Subcutaneous abdominal adipose tissue (tissue), 5 donors: ENCODE results near the gene MAL.

Experiments
- H3K27ac ChIP-seq: one replicate; pipeline ENCODE4 v1.7.0; 2013; ENCODE audit warnings: low read depth, mild to moderate bottlenecking, inconsistent platforms, low read length, moderate library complexity
- H3K27me3 ChIP-seq, 5 donors: one replicate each; pipeline ENCODE4 v1.7.0; 2013; ENCODE audit warnings: low read length in 5 of 5, inconsistent platforms in 1 of 5; ENCODE audit not compliant: control insufficient read depth in 5 of 5, insufficient read depth in 4 of 5
- H3K36me3 ChIP-seq, 5 donors: one replicate each; pipeline ENCODE4 v1.7.0; 2013; ENCODE audit warnings: low read length in 5 of 5; ENCODE audit not compliant: control insufficient read depth in 5 of 5, insufficient read depth in 5 of 5
- H3K4me1 ChIP-seq, 5 donors: one replicate each; pipeline ENCODE4 v1.7.0; 2013; ENCODE audit warnings: low read length in 5 of 5, mild to moderate bottlenecking in 3 of 5, moderate library complexity in 1 of 5; ENCODE audit not compliant: control insufficient read depth in 5 of 5, insufficient read depth in 5 of 5
- H3K4me3 ChIP-seq, 5 donors: one replicate each; pipeline ENCODE4 v1.7.0; 2013; ENCODE audit warnings: low read length in 5 of 5, low read depth in 1 of 5
- H3K9ac ChIP-seq, 5 donors: one replicate each; pipeline ENCODE4 v1.7.0; 2013; ENCODE audit warnings: low read length in 5 of 5, mild to moderate bottlenecking in 4 of 5, moderate library complexity in 3 of 5
- H3K9me3 ChIP-seq, 5 donors: one replicate each; pipeline ENCODE4 v1.7.0; 2013; ENCODE audit warnings: low read length in 5 of 5; ENCODE audit not compliant: control insufficient read depth in 5 of 5
- donor health status: healthy.
- donor health status: healthy.
- donor health status: healthy.
- donor health status: healthy.
- donor health status: healthy.

MAL gene

DNA sequence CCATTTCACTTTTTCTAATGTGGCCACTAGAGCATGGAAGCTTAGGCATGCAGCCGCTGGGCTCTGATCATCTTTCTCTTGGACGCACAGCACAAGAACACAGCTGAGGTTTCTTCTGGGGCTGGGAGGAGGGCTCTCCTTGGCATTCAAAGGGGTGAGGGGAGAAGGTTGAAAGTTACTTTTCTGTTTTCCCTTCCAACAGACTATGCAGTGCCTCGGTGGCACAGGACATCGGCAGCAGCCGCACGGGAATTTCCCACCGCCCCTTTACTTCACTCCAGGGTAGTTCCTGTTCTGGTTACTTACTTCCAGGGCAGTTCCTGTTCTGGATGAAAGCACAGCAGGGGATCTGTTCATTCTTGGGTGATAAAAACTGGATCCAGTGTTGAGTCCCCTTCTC, 18.9 kb upstream of the MAL start:
- H3K4me1 ChIP-seq = no peaks in the 10 kb centered on the region
- H3K27me3 ChIP-seq = peaks cover 0 to 22% (median 8%) of the 10 kb centered on the region in 5 donors
- H3K36me3 ChIP-seq = no peaks in the 10 kb centered on the region
- no peak overlapping the region for H3K4me3 ChIP-seq
- H3K9ac ChIP-seq = no peak overlapping the region
- H3K27ac ChIP-seq = no peak overlapping the region
- H3K9me3 ChIP-seq = no peaks in the 10 kb centered on the region

DNA sequence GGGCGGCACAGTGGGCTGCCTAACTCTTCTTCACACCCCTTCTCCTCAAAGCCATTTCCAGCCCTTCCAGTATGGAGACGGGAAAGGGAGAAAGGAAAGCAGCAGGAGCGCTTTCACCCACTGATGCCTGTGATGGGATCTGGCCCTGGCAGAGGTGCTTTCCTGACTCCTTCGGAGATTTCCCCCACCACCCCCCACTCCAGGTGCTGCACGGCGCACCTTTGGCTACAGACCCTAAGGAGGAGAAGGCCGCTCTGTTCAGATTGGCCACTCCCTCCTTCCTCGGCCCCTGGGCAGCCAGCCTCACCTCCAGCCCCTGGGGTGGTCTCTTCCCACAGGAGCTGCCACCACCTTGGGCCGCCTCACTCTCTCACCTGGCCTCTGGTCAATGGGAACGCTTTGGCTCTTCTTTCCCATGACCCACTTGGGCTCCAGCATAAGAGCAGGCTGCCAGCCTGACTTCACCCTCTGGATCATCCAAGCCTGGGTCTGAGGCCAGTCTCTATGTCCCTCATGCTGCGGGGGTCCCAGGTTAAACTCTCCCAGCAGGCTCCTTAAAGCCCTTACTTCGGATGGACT, 18.4 kb upstream of the MAL start:
- H3K4me3 ChIP-seq = no peak overlapping the region
- H3K9me3 ChIP-seq = no peaks in the 10 kb centered on the region
- H3K27ac ChIP-seq = no peak overlapping the region
- no peak overlapping the region for H3K9ac ChIP-seq
- H3K4me1 ChIP-seq = no peaks in the 10 kb centered on the region
- H3K36me3 ChIP-seq = no peaks in the 10 kb centered on the region
- peaks cover 0 to 27% (median 8%) of the 10 kb centered on the region in 5 donors for H3K27me3 ChIP-seq

GRCh38 chr2:95007822-95008221, 17.7 kb upstream of the MAL start:
- no peak overlapping the region for H3K9ac ChIP-seq
- no peak overlapping the region for H3K27ac ChIP-seq

DNA sequence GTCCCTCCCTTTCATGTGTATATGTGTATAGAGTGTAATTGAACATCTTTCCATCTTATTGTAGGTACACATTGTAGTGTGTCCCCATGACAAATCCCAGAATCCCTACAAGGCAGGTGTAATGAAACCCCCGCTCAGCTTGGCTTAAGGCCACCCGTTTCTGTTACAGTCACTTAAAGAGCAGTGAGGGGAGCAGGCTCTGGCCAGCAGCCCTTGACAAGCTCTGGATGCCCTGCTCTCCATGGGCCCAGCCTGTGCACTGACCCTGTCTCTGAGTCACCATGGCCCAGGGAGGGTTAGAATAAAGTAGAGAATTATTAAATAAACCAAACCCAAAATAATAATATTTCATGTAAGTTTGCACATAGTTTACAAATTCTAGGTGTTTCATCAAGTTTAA, 17.2 kb upstream of the MAL start:
- H3K4me3 ChIP-seq = no peak overlapping the region
- no peak overlapping the region for H3K9ac ChIP-seq
- no peaks in the 10 kb centered on the region for H3K4me1 ChIP-seq
- H3K27ac ChIP-seq = no peak overlapping the region
- H3K36me3 ChIP-seq = no peaks in the 10 kb centered on the region
- no peaks in the 10 kb centered on the region for H3K9me3 ChIP-seq
- H3K27me3 ChIP-seq = peaks cover 0 to 27% (median 8%) of the 10 kb centered on the region in 5 donors

More at GRCh38 chr2:95007822-95008221, 17.7 kb upstream of the MAL start:
- peaks cover 0 to 27% (median 8%) of the 10 kb centered on the region in 5 donors for H3K27me3 ChIP-seq
- no peaks in the 10 kb centered on the region for H3K9me3 ChIP-seq
- H3K4me3 ChIP-seq = no peak overlapping the region
- H3K36me3 ChIP-seq = no peaks in the 10 kb centered on the region
- no peaks in the 10 kb centered on the region for H3K4me1 ChIP-seq

DNA sequence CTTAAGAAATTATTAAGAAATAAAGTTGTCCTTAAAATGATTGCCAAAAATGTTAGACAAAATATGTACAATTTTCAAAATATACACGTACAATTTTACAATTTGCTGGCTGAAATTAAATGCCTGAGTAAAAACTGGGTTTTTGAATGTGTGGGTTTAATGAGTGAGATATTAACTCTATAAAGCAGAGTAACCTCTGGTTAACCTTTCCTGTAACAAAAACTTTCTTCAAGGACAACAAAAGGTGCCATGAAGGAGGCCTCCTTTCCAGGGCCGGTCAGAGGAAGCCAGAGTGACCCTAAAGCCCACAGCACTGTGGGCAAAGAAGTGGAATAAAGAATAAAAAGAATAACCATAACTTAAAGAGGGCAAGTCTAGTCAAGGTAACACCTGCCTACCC, 16.5 kb upstream of the MAL start:
- Histone ChIP-seq H3K4me1 (no peaks in the 10 kb centered on the region), H3K27ac (no peak overlapping the region), H3K4me3 (no peak overlapping the region), H3K9ac (no peak overlapping the region), H3K27me3 (peaks cover 0 to 30% (median 8%) of the 10 kb centered on the region in 5 donors), H3K9me3 (no peaks in the 10 kb centered on the region), H3K36me3 (no peaks in the 10 kb centered on the region)

DNA sequence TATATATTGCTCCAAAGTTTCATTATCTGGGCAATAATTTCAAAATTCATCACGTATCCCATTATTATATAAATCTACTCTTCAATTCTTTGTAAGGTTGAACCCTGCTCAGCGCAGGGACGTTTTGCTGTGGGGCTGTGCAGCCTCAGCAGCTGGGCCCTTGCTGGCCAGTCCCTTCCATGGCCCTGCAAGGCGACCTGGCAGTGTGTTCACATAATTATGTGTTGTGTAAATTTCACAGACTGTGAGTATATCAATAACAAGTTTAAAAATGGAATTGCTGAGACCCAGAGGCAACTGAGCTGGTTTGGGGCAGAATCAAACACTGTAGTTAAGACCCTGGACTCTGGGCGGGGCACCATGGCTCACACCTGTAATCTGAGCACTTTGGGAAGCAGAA, 16.1 kb upstream of the MAL start:
- H3K9me3 ChIP-seq = no peaks in the 10 kb centered on the region
- H3K27ac ChIP-seq = no peak overlapping the region
- H3K4me3 ChIP-seq = no peak overlapping the region
- no peaks in the 10 kb centered on the region for H3K36me3 ChIP-seq
- H3K27me3 ChIP-seq = peaks cover 0 to 27% (median 9%) of the 10 kb centered on the region in 5 donors
- no peaks in the 10 kb centered on the region for H3K4me1 ChIP-seq
- H3K9ac ChIP-seq = no peak overlapping the region

GRCh38 chr2:95010126-95010525, 15.4 kb upstream of the MAL start:
- no peak overlapping the region for H3K9ac ChIP-seq
- H3K27ac ChIP-seq = no peak overlapping the region
- H3K27me3 ChIP-seq = peaks cover 0 to 22% (median 8%) of the 10 kb centered on the region in 5 donors
- H3K9me3 ChIP-seq = no peaks in the 10 kb centered on the region
- H3K36me3 ChIP-seq = no peaks in the 10 kb centered on the region
- no peak overlapping the region for H3K4me3 ChIP-seq
- H3K4me1 ChIP-seq = no peaks in the 10 kb centered on the region

DNA sequence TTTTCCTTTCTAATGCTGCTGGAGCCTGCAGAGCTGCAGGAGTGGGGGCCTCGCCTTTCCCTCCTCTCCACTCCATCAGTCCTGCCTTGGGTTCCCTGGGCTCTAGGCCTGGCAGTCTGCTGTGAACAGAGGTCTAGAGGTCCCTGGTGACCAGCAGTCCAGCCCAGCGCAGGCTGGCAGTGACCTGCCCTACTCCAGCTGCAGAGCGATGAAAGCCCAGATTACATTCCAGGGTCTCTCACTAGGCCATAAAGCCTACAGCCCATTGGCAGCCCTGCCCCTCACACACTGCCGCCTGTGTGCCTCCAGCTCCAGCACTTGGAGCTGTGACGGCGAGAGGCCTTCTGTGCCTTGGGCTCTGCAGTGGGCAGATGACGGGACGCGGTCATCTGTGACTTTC, 14.8 kb upstream of the MAL start:
- Histone ChIP-seq H3K9me3 (no peaks in the 10 kb centered on the region), H3K36me3 (no peaks in the 10 kb centered on the region), H3K27ac (no peak overlapping the region), H3K4me1 (no peaks in the 10 kb centered on the region), H3K4me3 (no peak overlapping the region), H3K9ac (no peak overlapping the region), H3K27me3 (peaks cover 0 to 20% (median 11%) of the 10 kb centered on the region in 5 donors)

- H3K4me1 ChIP-seq = no peaks in the 10 kb centered on the region
- no peak overlapping the region for H3K9ac ChIP-seq
- H3K9me3 ChIP-seq = no peaks in the 10 kb centered on the region
- no peak overlapping the region for H3K27ac ChIP-seq
- H3K4me3 ChIP-seq = no peak overlapping the region
- H3K36me3 ChIP-seq = no peaks in the 10 kb centered on the region
- H3K27me3 ChIP-seq = peaks cover 0 to 13% (median 7%) of the 10 kb centered on the region in 5 donors
These were observed 12.5 kb upstream of the MAL start for GRCh38 chr2:95012881-95013550.

DNA sequence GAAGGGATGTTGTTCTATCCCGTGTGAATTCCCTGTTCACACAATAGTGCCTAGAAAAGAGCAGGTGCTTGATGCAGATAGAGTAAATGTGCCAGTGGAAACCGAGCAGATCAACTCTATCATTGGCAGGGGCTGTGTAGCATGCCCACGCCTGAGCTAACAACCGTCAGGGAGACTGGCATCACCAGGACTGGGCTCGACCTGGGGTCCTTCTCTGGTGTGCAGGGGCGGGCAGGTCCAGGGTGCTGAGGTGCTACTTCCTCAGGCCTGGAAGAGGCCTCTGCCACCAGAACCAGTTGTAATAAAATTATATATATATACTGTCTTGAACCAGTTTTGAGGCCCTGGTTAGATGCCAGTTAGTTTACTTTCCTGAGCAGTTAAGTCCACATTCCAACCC, 11.8 kb upstream of the MAL start:
- Histone ChIP-seq H3K4me1 (no peaks in the 10 kb centered on the region), H3K9me3 (no peaks in the 10 kb centered on the region), H3K27ac (no peak overlapping the region), H3K9ac (no peak overlapping the region), H3K4me3 (no peak overlapping the region), H3K36me3 (no peaks in the 10 kb centered on the region), H3K27me3 (peaks cover 0 to 20% (median 9%) of the 10 kb centered on the region in 5 donors)
